ENCODE data around the gene PBX4. TPM values are rescaled to one million over a fixed set of nuclear protein-coding genes. Genes with fewer than 3 reads are reported as not detected.

PBX4 gene
- total and polyA plus RNA-seq, 2 experiments from 2014 or later = 2.6 to 4.1 TPM

DNA sequence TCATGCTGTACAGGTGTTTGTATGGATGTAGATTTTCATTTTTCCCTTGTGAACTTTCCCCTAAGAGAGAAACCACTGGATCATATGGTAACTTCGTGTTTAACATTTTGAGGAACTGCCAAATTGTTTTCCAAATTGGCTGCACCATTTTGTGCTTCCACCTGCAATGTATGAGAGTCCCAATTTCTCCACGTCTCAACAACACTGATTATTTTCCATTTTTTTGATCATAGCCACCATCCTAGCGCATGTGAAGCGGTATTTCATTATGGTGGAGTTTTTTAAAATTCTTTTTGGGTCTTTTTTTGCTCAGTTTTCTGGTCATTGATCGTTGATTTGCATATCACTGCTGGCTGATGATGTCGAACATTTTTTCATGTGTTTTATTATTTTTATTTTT lies 97.5 kb downstream of the PBX4 start:
- Histone ChIP-seq H3K79me2 (replicated peaks; ENCODE audit: insufficient read depth) (peaks cover 89% of the 10 kb centered on the region), H3K4me2 (no peak overlapping the region), H3K9me2 (ENCODE audit: insufficient read depth) (no peaks in the 10 kb centered on the region), H3K4me3 (no peak overlapping the region), H4K20me1 (replicated peaks; ENCODE audit: insufficient read depth) (peaks cover 46% of the 10 kb centered on the region), H3K36me3 (ENCODE audit: insufficient read depth) (peaks cover 9% of the 10 kb centered on the region; the same call in 1 of the 2 replicates), H3K27me3 (ENCODE audit: insufficient read depth) (no peaks in the 10 kb centered on the region), H3K4me1 (ENCODE audit: insufficient read depth) (peaks cover 2% of the 10 kb centered on the region; the same call in 1 of the 2 replicates), H3F3A (replicated peaks; ENCODE audit: low read depth) (peaks cover 11% of the 10 kb centered on the region; the same call in 1 of the 2 replicates), H3K27ac (ENCODE audit: low read depth) (no peak overlapping the region), H2AFZ (no peak overlapping the region)
- no peak overlapping the region for H3K4me3 Mint-ChIP-seq
- H3K27ac Mint-ChIP-seq = no peak overlapping the region
- H3K27me3 Mint-ChIP-seq (ENCODE audit: insufficient read depth, low read depth, poor library complexity) = peaks cover 6% of the 10 kb centered on the region
- peaks cover 45% of the 10 kb centered on the region for H3K36me3 Mint-ChIP-seq (ENCODE audit: low read depth)
- DNase-seq (ENCODE audit: low spot score) = no peak
- TF ChIP-seq EZH2phosphoT487 (IDR thresholded peaks at IDR 0.05; ENCODE audit: unreplicated experiment) (no peak), CREB1 (CRISPR knock-in tag; IDR thresholded peaks at IDR 0.05; ENCODE audit: low read depth) (no peak), NANOG (IDR thresholded peaks at IDR 0.05; ENCODE audit: borderline replicate concordance) (no peak), JUNB (IDR thresholded peaks at IDR 0.05; ENCODE audit: unreplicated experiment) (no peak)
- TF ChIP-seq, protein P1, sequence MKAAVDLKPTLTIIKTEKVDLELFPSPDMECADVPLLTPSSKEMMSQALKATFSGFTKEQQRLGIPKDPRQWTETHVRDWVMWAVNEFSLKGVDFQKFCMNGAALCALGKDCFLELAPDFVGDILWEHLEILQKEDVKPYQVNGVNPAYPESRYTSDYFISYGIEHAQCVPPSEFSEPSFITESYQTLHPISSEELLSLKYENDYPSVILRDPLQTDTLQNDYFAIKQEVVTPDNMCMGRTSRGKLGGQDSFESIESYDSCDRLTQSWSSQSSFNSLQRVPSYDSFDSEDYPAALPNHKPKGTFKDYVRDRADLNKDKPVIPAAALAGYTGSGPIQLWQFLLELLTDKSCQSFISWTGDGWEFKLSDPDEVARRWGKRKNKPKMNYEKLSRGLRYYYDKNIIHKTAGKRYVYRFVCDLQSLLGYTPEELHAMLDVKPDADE (IDR thresholded peaks at IDR 0.05) = no peak
- peaks cover 5% of the 10 kb centered on the region; the same call in 2 of the 3 replicates for H3K4me1 Mint-ChIP-seq
- no peaks in the 10 kb centered on the region; the same call in 2 of the 3 replicates for H3K9me3 Mint-ChIP-seq
- ATAC-seq = no peak

DNA sequence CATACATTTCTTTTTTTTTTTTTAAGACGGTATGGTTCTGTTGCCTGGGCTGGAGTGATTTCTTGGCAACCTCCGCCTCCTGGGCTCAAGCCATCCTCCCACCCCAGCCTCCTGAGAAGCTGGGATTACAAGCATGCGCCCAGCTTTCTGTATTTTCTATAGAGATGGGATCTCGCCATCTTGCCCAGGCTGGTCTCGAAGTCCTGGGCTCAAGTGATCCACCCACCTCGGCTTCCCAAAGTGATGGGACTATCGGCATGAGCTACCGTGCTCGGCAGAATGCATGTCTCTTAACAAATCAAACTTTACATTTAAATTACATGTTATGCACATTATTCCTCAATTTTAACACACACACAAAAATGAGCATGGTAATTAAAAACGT lies 101.3 kb downstream of the PBX4 start:
- Histone ChIP-seq H3K36me3 (ENCODE audit: insufficient read depth) (0 out of 2 replicates have a peak, but pooled peaks cover 3% of the 10 kb centered on the region), H3K9me2 (ENCODE audit: insufficient read depth) (no peaks in the 10 kb centered on the region), H3K4me2 (peak overlapping the region; percentile 99), H3F3A (replicated peaks; ENCODE audit: low read depth) (0 out of 2 replicates have a peak, but pooled peaks cover 3% of the 10 kb centered on the region), H4K20me1 (replicated peaks; ENCODE audit: insufficient read depth) (peaks cover 17% of the 10 kb centered on the region; the same call in 1 of the 2 replicates), H3K4me3 (peak overlapping the region; percentile 99), H3K27ac (ENCODE audit: low read depth) (no peak overlapping the region), H3K79me2 (replicated peaks; ENCODE audit: insufficient read depth) (peaks cover 57% of the 10 kb centered on the region), H3K27me3 (ENCODE audit: insufficient read depth) (no peaks in the 10 kb centered on the region), H3K4me1 (ENCODE audit: insufficient read depth) (no peaks in the 10 kb centered on the region; the same call in 1 of the 2 replicates), H2AFZ (no peak overlapping the region)
- no peak for DNase-seq (ENCODE audit: low spot score)
- no peaks in the 10 kb centered on the region; the same call in 1 of the 3 replicates for H3K9me3 Mint-ChIP-seq
- peaks cover 35% of the 10 kb centered on the region for H3K36me3 Mint-ChIP-seq (ENCODE audit: low read depth)
- no peak for ATAC-seq
- H3K27ac Mint-ChIP-seq = no peak overlapping the region
- H3K4me3 Mint-ChIP-seq = peak overlapping the region; percentile 95
- H3K27me3 Mint-ChIP-seq (ENCODE audit: insufficient read depth, low read depth, poor library complexity) = peaks cover 10% of the 10 kb centered on the region
- peaks cover 2% of the 10 kb centered on the region; the same call in 2 of the 3 replicates for H3K4me1 Mint-ChIP-seq
- TF ChIP-seq, protein P2, sequence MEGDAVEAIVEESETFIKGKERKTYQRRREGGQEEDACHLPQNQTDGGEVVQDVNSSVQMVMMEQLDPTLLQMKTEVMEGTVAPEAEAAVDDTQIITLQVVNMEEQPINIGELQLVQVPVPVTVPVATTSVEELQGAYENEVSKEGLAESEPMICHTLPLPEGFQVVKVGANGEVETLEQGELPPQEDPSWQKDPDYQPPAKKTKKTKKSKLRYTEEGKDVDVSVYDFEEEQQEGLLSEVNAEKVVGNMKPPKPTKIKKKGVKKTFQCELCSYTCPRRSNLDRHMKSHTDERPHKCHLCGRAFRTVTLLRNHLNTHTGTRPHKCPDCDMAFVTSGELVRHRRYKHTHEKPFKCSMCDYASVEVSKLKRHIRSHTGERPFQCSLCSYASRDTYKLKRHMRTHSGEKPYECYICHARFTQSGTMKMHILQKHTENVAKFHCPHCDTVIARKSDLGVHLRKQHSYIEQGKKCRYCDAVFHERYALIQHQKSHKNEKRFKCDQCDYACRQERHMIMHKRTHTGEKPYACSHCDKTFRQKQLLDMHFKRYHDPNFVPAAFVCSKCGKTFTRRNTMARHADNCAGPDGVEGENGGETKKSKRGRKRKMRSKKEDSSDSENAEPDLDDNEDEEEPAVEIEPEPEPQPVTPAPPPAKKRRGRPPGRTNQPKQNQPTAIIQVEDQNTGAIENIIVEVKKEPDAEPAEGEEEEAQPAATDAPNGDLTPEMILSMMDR (conservative IDR thresholded peaks at IDR 0.05; ENCODE audit: low read depth in 2 of 2) = no peak
- TF ChIP-seq JUNB (IDR thresholded peaks at IDR 0.05; ENCODE audit: unreplicated experiment) (no peak), ZNF331 (CRISPR knock-in tag; IDR thresholded peaks at IDR 0.05; ENCODE audit: low read depth) (no peak), EZH2 (IDR thresholded peaks at IDR 0.05; ENCODE audit: low read depth, unreplicated experiment) (no peak)
- TF ChIP-seq, protein P3, sequence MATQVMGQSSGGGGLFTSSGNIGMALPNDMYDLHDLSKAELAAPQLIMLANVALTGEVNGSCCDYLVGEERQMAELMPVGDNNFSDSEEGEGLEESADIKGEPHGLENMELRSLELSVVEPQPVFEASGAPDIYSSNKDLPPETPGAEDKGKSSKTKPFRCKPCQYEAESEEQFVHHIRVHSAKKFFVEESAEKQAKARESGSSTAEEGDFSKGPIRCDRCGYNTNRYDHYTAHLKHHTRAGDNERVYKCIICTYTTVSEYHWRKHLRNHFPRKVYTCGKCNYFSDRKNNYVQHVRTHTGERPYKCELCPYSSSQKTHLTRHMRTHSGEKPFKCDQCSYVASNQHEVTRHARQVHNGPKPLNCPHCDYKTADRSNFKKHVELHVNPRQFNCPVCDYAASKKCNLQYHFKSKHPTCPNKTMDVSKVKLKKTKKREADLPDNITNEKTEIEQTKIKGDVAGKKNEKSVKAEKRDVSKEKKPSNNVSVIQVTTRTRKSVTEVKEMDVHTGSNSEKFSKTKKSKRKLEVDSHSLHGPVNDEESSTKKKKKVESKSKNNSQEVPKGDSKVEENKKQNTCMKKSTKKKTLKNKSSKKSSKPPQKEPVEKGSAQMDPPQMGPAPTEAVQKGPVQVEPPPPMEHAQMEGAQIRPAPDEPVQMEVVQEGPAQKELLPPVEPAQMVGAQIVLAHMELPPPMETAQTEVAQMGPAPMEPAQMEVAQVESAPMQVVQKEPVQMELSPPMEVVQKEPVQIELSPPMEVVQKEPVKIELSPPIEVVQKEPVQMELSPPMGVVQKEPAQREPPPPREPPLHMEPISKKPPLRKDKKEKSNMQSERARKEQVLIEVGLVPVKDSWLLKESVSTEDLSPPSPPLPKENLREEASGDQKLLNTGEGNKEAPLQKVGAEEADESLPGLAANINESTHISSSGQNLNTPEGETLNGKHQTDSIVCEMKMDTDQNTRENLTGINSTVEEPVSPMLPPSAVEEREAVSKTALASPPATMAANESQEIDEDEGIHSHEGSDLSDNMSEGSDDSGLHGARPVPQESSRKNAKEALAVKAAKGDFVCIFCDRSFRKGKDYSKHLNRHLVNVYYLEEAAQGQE (IDR thresholded peaks at IDR 0.05; ENCODE audit: unreplicated experiment) = no peak

All from GM23338 (cell line).